Parathyroid adenoma (tissue), 2 donors: ENCODE results near the gene KCP.

Experiments used
- H2AFZ ChIP-seq: fragments of 300-600 bp; sonication (generic); one replicate; pipeline ENCODE4 v1.7.0; 2017; ENCODE audit warnings: antibody characterized with exemption, mild to moderate bottlenecking
- H3K27ac ChIP-seq: fragments of 300-600 bp; sonication (generic); one replicate; pipeline ENCODE4 v1.7.0; 2017
- H3K27me3 ChIP-seq: fragments of 300-600 bp; sonication (generic); one replicate; pipeline ENCODE4 v1.7.0; 2017; ENCODE audit warnings: low read length; ENCODE audit not compliant: control insufficient read depth, insufficient read depth
- H3K36me3 ChIP-seq: fragments of 300-600 bp; sonication (generic); one replicate; pipeline ENCODE4 v1.7.0; 2017; ENCODE audit warnings: low read length; ENCODE audit not compliant: control insufficient read depth, insufficient read depth
- H3K4me1 ChIP-seq: fragments of 300-600 bp; sonication (generic); one replicate; pipeline ENCODE4 v1.7.0; 2017; ENCODE audit warnings: control low read depth
- H3K4me2 ChIP-seq: fragments of 300-600 bp; sonication (generic); one replicate; pipeline ENCODE4 v1.7.0; 2017; ENCODE audit warnings: low read length
- H3K4me3 ChIP-seq: fragments of 300-600 bp; sonication (generic); one replicate; pipeline ENCODE4 v1.7.0; 2017; ENCODE audit warnings: low read depth, low read length
- H3K79me2 ChIP-seq: fragments of 300-600 bp; sonication (generic); one replicate; pipeline ENCODE4 v1.7.0; 2017; ENCODE audit warnings: control low read depth
- H3K9ac ChIP-seq: fragments of 300-600 bp; sonication (generic); one replicate; pipeline ENCODE4 v1.7.0; 2017; ENCODE audit warnings: mild to moderate bottlenecking
- H3K9me3 ChIP-seq: fragments of 300-600 bp; sonication (generic); one replicate; pipeline ENCODE4 v1.7.0; 2017; ENCODE audit warnings: low read length; ENCODE audit not compliant: control insufficient read depth
- CTCF ChIP-seq: fragments of 300-600 bp; sonication (generic); IDR thresholded peaks from one replicate; pipeline ENCODE4 v1.7.0; 2017; ENCODE audit warnings: antibody characterized with exemption, mild to moderate bottlenecking
- donor health status: primary hyperparathyroidism.

The KCP gene

GRCh38 chr7:128899392-128899791 lies 11.1 kb downstream of the KCP start:
- H3K4me2 ChIP-seq, result no peak overlapping the region

DNA sequence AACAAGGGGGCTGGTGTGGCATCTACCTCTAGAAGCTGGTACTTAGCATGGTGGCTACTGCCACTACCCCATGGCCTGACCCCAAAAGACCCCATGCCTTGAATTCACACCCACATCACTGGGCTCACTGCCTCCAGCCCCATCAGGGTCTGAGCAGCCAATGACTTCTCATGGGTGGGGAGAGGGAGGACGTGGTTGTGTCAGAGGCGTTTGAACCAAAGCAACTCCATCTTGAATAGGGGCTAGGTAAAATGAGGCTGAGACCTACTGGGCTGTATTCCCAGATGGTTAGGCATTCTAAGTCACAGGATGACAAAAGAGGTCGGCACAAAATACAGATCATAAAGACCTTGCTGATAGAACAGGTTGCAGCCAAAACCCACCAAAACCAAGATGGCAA lies 15.2 kb downstream of the KCP start:
- H3K27ac ChIP-seq, result no peak overlapping the region
- no peak overlapping the region for H3K4me3 ChIP-seq
- no peaks in the 10 kb centered on the region for H3K79me2 ChIP-seq
- H2AFZ ChIP-seq, result no peak overlapping the region
- no peaks in the 10 kb centered on the region for H3K27me3 ChIP-seq
- H3K9ac ChIP-seq, result no peak overlapping the region
- H3K9me3 ChIP-seq, result no peaks in the 10 kb centered on the region
- TF ChIP-seq CTCF, result no peak
- H3K4me1 ChIP-seq, result no peaks in the 10 kb centered on the region
- H3K4me2 ChIP-seq, result no peak overlapping the region
- no peaks in the 10 kb centered on the region for H3K36me3 ChIP-seq

More at GRCh38 chr7:128899392-128899791, 11.1 kb downstream of the KCP start:
- H3K27ac ChIP-seq, result no peak overlapping the region
- H3K4me1 ChIP-seq, result no peaks in the 10 kb centered on the region
- H3K36me3 ChIP-seq, result no peaks in the 10 kb centered on the region
- no peak overlapping the region for H3K9ac ChIP-seq
- no peak for TF ChIP-seq CTCF
- H3K27me3 ChIP-seq, result no peaks in the 10 kb centered on the region
- H3K4me3 ChIP-seq, result no peak overlapping the region
- no peaks in the 10 kb centered on the region for H3K79me2 ChIP-seq
- H2AFZ ChIP-seq, result no peak overlapping the region
- no peaks in the 10 kb centered on the region for H3K9me3 ChIP-seq

GRCh38 chr7:128894101-128894440 lies 16.4 kb downstream of the KCP start:
- Histone ChIP-seq H3K9ac (no peak overlapping the region), H3K4me2 (no peak overlapping the region), H2AFZ (no peak overlapping the region), H3K27ac (no peak overlapping the region), H3K79me2 (no peaks in the 10 kb centered on the region), H3K4me1 (no peaks in the 10 kb centered on the region), H3K9me3 (no peaks in the 10 kb centered on the region), H3K27me3 (no peaks in the 10 kb centered on the region), H3K36me3 (no peaks in the 10 kb centered on the region), H3K4me3 (no peak overlapping the region)
- no peak for TF ChIP-seq CTCF

- Histone ChIP-seq H3K4me2 (no peak overlapping the region), H3K4me3 (no peak overlapping the region), H3K9me3 (no peaks in the 10 kb centered on the region)
These were observed 17.0 kb downstream of the KCP start for GRCh38 chr7:128893251-128894100.

More at GRCh38 chr7:128893251-128894100, 17.0 kb downstream of the KCP start:
- TF ChIP-seq CTCF, result no peak
- no peak overlapping the region for H3K27ac ChIP-seq
- H2AFZ ChIP-seq, result no peak overlapping the region
- no peaks in the 10 kb centered on the region for H3K27me3 ChIP-seq
- no peaks in the 10 kb centered on the region for H3K79me2 ChIP-seq
- no peaks in the 10 kb centered on the region for H3K36me3 ChIP-seq
- H3K4me1 ChIP-seq, result no peaks in the 10 kb centered on the region
- H3K9ac ChIP-seq, result no peak overlapping the region
